Endodermal cell (in vitro differentiated cells): ENCODE measurements around the gene BRD1. TPM values are rescaled to one million over a fixed set of nuclear protein-coding genes. Genes with fewer than 3 reads are reported as not detected.

Experiments used
- DNase-seq: peaks from one replicate; pipeline ENCODE4 v3.0.0-alpha.2; 2017
- H3K27ac ChIP-seq: 2 replicates; pipeline ENCODE4 v1.5.1; 2013; ENCODE audit warnings: mild to moderate bottlenecking, low read depth, low read length, moderate library complexity
- H3K27me3 ChIP-seq: 2 replicates; pipeline ENCODE4 v1.6.1; 2013; ENCODE audit warnings: mild to moderate bottlenecking, low read length, moderate library complexity; ENCODE audit not compliant: insufficient read depth, control insufficient read depth, poor library complexity, severe bottlenecking
- H3K36me3 ChIP-seq: 2 replicates; pipeline ENCODE4 v1.7.0; 2013; ENCODE audit warnings: mild to moderate bottlenecking, low read length, moderate library complexity; ENCODE audit not compliant: control insufficient read depth, insufficient read depth
- H3K4me1 ChIP-seq: one replicate; pipeline ENCODE4 v1.7.0; 2013; ENCODE audit warnings: low read length; ENCODE audit not compliant: control insufficient read depth, insufficient read depth
- H3K4me3 ChIP-seq: 2 replicates; pipeline ENCODE4 v1.5.1; 2013; ENCODE audit warnings: mild to moderate bottlenecking, low read length, moderate library complexity
- H3K9ac ChIP-seq: 2 replicates; pipeline ENCODE4 v1.6.1; 2013; ENCODE audit warnings: mild to moderate bottlenecking, low read length, moderate library complexity; ENCODE audit not compliant: poor library complexity, severe bottlenecking; ENCODE audit errors: extremely low read depth
- H3K9me3 ChIP-seq: 2 replicates; pipeline ENCODE4 v1.6.1; 2013; ENCODE audit warnings: mild to moderate bottlenecking, low read length, moderate library complexity; ENCODE audit not compliant: control insufficient read depth
- H3K27ac Mint-ChIP-seq: 2 replicates; pipeline ENCODE4 v1.8.0; 2020; ENCODE audit warnings: mixed read lengths
- H3K27me3 Mint-ChIP-seq: 2 replicates; pipeline ENCODE4 v1.8.0; 2021; ENCODE audit warnings: mild to moderate bottlenecking, mixed read lengths; ENCODE audit not compliant: insufficient read depth
- H3K36me3 Mint-ChIP-seq: 2 replicates; pipeline ENCODE4 v1.8.0; 2020; ENCODE audit warnings: low read depth, mixed read lengths
- H3K4me1 Mint-ChIP-seq: 2 replicates; pipeline ENCODE4 v1.8.0; 2020; ENCODE audit warnings: mixed read lengths
- H3K4me3 Mint-ChIP-seq: 2 replicates; pipeline ENCODE4 v1.8.0; 2020; ENCODE audit warnings: mild to moderate bottlenecking, moderate library complexity, mixed read lengths
- H3K9me3 Mint-ChIP-seq: 2 replicates; pipeline ENCODE4 v1.8.0; 2020; ENCODE audit warnings: mild to moderate bottlenecking, mixed read lengths
- CTCF ChIP-seq: fragments of 200-600 bp; sonication (generic); conservative IDR thresholded peaks from 2 replicates; pipeline ENCODE4 v1.5.0; 2021; ENCODE audit warnings: antibody characterized with exemption, mild to moderate bottlenecking
- WGBS, 2 experiments: methylation state at CpG; one replicate each; pipeline versions ENCODE4 v1.1.5 to v1.1.7; 2013; ENCODE audit warnings: missing lambda C conversion rate in 2 of 2, mixed read lengths in 1 of 2; ENCODE audit not compliant: insufficient coverage in 1 of 2, insufficient read length in 1 of 2; 5-methylcytosine and 5-hydroxymethylcytosine counted together
- total RNA-seq, 2 donors: library from RNA; stranded (reverse); fragmentation: NEBNext Ultra II Directional in 1 of 2; extraction: Animal tissue kit (Norgen Biotek cat#: 25700) in 1 of 2; gene quantifications; 2 replicates in 1 of 2; 3 replicates in 1 of 2; pipeline ENCODE4 v1.2.1, GENCODE V29; 2021

Gene BRD1
- total RNA-seq, 2 donors from 2014 or later, result 49.5 to 54.9 TPM

DNA sequence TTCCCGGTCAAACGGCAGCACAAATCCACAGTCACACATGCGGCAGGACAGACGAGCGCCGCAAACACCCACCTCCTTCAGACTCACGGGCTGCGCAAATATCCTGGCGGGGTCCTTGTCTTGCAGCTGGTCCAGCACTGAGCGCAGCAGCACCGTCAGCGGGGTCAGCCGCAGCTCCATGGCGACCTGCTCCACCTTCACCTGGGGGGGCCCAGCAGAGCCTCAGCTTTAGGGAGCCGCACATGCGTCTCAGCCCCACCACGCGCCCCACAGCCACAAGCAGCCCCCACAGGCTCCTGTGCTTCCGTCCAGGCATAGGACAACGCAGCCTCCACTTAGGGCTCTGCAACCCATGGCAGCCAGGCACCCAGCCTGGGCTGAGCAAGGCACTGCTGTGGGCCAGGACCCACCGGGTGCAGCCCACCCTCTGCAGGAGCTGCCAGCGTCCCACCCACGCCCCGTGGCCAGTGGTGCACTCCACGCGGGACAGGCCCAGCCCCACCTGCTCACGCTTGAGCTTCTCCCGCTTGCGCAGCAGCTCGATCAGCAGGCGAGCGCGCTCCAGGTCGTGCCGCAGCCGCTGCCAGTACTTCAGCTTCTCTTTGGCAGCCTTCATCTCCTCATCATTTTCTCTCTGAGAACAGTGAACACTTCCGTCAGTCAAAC is 29.1 kb downstream of the BRD1 start:
- Histone ChIP-seq H3K36me3 (peaks cover 51% of the 10 kb centered on the region), H3K27me3 (no peaks in the 10 kb centered on the region), H3K9me3 (no peaks in the 10 kb centered on the region), H3K4me3 (no peak overlapping the region), H3K4me1 (peaks cover 4% of the 10 kb centered on the region), H3K9ac (no peak overlapping the region), H3K27ac (no peak overlapping the region)
- Mint-ChIP-seq H3K9me3 (no peaks in the 10 kb centered on the region), H3K4me3 (no peak overlapping the region), H3K36me3 (peaks cover 74% of the 10 kb centered on the region), H3K27me3 (no peaks in the 10 kb centered on the region), H3K27ac (no peak overlapping the region), H3K4me1 (no peaks in the 10 kb centered on the region)
- no peak for TF ChIP-seq CTCF
- no peak for DNase-seq
- WGBS, 2 experiments, result 94 to 95% methylated on average over 30 to 37 of the region's 37 CpGs

DNA sequence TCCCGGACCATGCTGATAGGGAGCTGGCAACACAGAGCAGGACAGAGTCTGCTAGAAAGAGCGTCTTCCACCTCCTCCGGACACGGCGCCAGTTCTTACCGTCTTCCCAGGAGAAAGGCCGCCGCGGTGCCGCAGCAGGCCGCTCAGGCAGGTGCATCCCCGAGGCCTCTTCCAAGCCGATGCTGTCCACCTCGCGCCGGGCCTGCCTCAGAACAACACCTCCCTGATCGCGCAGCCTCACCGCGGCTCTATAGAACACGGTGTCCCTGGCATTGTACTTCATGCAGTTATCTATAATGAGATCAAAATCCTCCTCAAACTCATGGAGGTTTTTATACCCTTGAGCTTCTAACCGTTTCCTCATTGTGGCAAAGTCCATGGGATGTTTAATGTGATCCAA is 30.0 kb downstream of the BRD1 start:
- Mint-ChIP-seq H3K4me1 (no peaks in the 10 kb centered on the region), H3K27ac (no peak overlapping the region), H3K27me3 (no peaks in the 10 kb centered on the region), H3K36me3 (peaks cover 74% of the 10 kb centered on the region), H3K9me3 (no peaks in the 10 kb centered on the region), H3K4me3 (no peak overlapping the region)
- no peak overlapping the region for H3K4me3 ChIP-seq
- peaks cover 4% of the 10 kb centered on the region for H3K4me1 ChIP-seq
- no peaks in the 10 kb centered on the region for H3K9me3 ChIP-seq
- H3K27ac ChIP-seq, result no peak overlapping the region
- no peak for TF ChIP-seq CTCF
- no peak overlapping the region for H3K9ac ChIP-seq
- H3K27me3 ChIP-seq, result no peaks in the 10 kb centered on the region
- DNase-seq, result no peak
- WGBS, 2 experiments, result 95 to 97% methylated on average over 21 to 22 of the region's 22 CpGs
- H3K36me3 ChIP-seq, result peaks cover 53% of the 10 kb centered on the region

- WGBS, 2 experiments, result 96 to 99% methylated on average over 21 to 25 of the region's 25 CpGs
- H3K36me3 Mint-ChIP-seq, result peaks cover 80% of the 10 kb centered on the region
- H3K4me3 Mint-ChIP-seq, result no peak overlapping the region
- H3K27ac Mint-ChIP-seq, result no peak overlapping the region
- TF ChIP-seq CTCF, result no peak
- H3K27me3 ChIP-seq, result no peaks in the 10 kb centered on the region
- H3K4me1 ChIP-seq, result peaks cover 4% of the 10 kb centered on the region
- H3K4me1 Mint-ChIP-seq, result no peaks in the 10 kb centered on the region
- no peak overlapping the region for H3K27ac ChIP-seq
- DNase-seq, result no peak
- H3K27me3 Mint-ChIP-seq, result no peaks in the 10 kb centered on the region
- no peaks in the 10 kb centered on the region for H3K9me3 Mint-ChIP-seq
- H3K36me3 ChIP-seq, result peaks cover 63% of the 10 kb centered on the region
- H3K9ac ChIP-seq, result no peak overlapping the region
- no peaks in the 10 kb centered on the region for H3K9me3 ChIP-seq
- no peak overlapping the region for H3K4me3 ChIP-seq
Observed at GRCh38 chr22:49796596-49797270, 30.9 kb downstream of the BRD1 start.
